HL-60 (cell line): ENCODE results near the gene SLC15A1.

Experiments
- DNase-seq, 2 experiments: peaks; one replicate each; pipeline ENCODE4 v3.0.0-alpha.2; 2010 to 2020; ENCODE audit warnings: low read depth in 1 of 2, low spot score in 1 of 2
- H3K27ac ChIP-seq: fragments of 250-450 bp; sonication (Bioruptor Pico); replicated peaks from 2 replicates; pipeline ENCODE4 v1.5.1; 2020; ENCODE audit warnings: mild to moderate bottlenecking, moderate library complexity
- H3K27me3 ChIP-seq: fragments of 250-450 bp; sonication (Bioruptor Pico); 2 replicates; pipeline ENCODE4 v1.5.1; 2021; ENCODE audit warnings: mild to moderate bottlenecking, moderate library complexity; ENCODE audit not compliant: insufficient read depth, poor library complexity, severe bottlenecking
- H3K4me3 ChIP-seq: replicated peaks from 2 replicates; pipeline ENCODE4 v1.5.1; 2011; ENCODE audit warnings: mild to moderate bottlenecking, control low read depth, low read length; ENCODE audit not compliant: insufficient read depth
- CTCF ChIP-seq: IDR thresholded peaks from one replicate; pipeline ENCODE4 v1.5.1; 2011; ENCODE audit warnings: low read length, control low read depth, inconsistent platforms; ENCODE audit not compliant: insufficient read depth
- GABPA ChIP-seq: IDR thresholded peaks from 2 replicates; pipeline ENCODE4 v1.6.1; 2012; ENCODE audit warnings: low read depth
- POLR2AphosphoS5 ChIP-seq: IDR thresholded peaks from 2 replicates; pipeline ENCODE4 v1.6.1; 2012; ENCODE audit warnings: low read depth
- REST ChIP-seq: IDR thresholded peaks from 2 replicates; pipeline ENCODE4 v1.6.1; 2012; ENCODE audit warnings: low read depth; ENCODE audit not compliant: insufficient replicate concordance
- SPI1 ChIP-seq: IDR thresholded peaks from 2 replicates; pipeline ENCODE4 v1.6.1; 2012; ENCODE audit warnings: low read depth, mild to moderate bottlenecking, borderline replicate concordance

The SLC15A1 gene

DNA sequence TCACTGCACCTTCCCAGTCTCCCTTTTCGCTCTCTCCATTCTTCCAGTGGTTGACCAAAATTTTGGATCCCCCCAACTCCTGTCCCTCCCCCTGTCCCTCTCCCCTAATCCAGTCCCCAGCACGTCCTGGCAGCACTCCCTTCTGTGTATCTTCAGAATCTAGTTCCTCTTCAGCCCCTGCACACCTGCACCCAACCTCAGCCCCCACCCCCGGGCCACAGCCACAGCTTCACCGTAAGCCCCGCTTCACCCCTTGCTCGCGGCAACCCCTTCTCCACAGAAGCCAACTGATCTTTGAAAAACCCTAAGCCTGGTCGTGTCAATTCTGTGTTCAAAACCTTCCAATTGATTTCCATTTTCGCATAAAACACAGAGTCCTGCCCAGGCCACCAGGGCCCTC is 35.5 kb upstream of the SLC15A1 start:
- Histone ChIP-seq H3K4me3 (no peak overlapping the region), H3K27ac (no peak overlapping the region), H3K27me3 (peaks cover 11% of the 10 kb centered on the region)
- no peak for DNase-seq
- TF ChIP-seq REST (no peak), POLR2AphosphoS5 (no peak), CTCF (no peak), SPI1 (no peak), GABPA (no peak)

DNA sequence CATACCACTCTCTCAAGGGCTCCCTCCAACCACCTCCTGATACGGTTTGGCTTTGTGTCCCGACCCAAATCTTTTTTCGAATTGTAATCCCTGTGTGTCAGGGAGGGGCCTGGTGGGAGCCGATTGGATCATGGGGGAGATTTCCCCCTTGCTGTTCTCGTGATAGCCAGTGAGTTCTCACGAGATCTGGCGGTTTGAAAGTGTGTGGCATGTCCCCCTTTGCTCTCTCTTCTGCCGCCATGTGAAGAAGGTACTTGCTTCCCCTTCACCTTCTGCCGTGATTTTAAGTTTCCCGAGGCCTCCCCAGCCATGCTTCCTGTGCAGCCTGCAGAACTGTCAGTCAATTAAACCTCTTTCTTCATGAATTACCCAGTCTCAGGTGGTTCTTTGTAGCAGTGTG is 34.7 kb upstream of the SLC15A1 start:
- Histone ChIP-seq H3K27me3 (peaks cover 11% of the 10 kb centered on the region), H3K27ac (no peak overlapping the region), H3K4me3 (no peak overlapping the region)
- no peak for DNase-seq
- no peak for TF ChIP-seq POLR2AphosphoS5
- no peak for TF ChIP-seq REST
- TF ChIP-seq SPI1 = no peak
- TF ChIP-seq GABPA = no peak
- TF ChIP-seq CTCF = no peak

DNA sequence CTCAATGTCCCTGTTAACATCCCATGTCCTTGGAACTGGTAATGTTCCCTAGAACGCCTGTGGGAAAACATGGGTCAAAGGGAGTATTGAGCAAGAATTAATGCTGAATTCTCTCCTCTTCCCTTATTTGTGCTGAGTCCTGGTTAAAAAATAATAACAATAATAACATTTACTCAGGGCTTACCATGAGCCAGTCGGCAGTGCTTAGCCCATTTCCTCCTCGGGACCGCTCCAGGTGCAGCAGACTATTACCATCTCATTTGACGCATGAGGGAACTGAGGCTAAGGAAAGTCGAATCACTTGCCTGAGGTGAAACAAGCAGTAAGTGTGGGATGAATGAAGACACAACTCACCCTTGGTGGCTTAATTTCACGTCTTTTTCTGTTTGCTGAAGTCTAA is 33.6 kb upstream of the SLC15A1 start:
- no peak for DNase-seq
- TF ChIP-seq CTCF (no peak), GABPA (no peak), REST (no peak), SPI1 (no peak), POLR2AphosphoS5 (no peak)
- H3K4me3 ChIP-seq = no peak overlapping the region
- peaks cover 11% of the 10 kb centered on the region for H3K27me3 ChIP-seq
- H3K27ac ChIP-seq = no peak overlapping the region
